Cardiac muscle cell (in vitro differentiated cells and primary cell): ENCODE measurements around the gene TGFA. TPM values are rescaled to one million over a fixed set of nuclear protein-coding genes. Genes with fewer than 3 reads are reported as not detected.

Experiments used
- DNase-seq, 2 donors: peaks; one replicate each; pipeline versions ENCODE4 v3.0.0 to v3.0.0-alpha.2; 2010 to 2017; ENCODE audit warnings: low read depth in 1 of 2, low spot score in 1 of 2
- H3K27ac ChIP-seq: fragments of 200-600 bp; sonication (generic); 2 replicates; pipeline ENCODE4 v1.5.1; 2016
- H3K27me3 ChIP-seq: fragments of 200-600 bp; sonication (generic); 2 replicates; pipeline ENCODE4 v1.6.0; 2016; ENCODE audit warnings: control low read depth
- H3K36me3 ChIP-seq: fragments of 200-600 bp; sonication (generic); 2 replicates; pipeline ENCODE4 v1.5.1; 2016; ENCODE audit warnings: control low read depth
- H3K4me1 ChIP-seq: fragments of 200-600 bp; sonication (generic); 2 replicates; pipeline ENCODE4 v1.8.1; 2017; ENCODE audit warnings: low read depth, mild to moderate bottlenecking, mixed run types
- H3K4me3 ChIP-seq: fragments of 200-600 bp; sonication (generic); 2 replicates; pipeline ENCODE4 v1.5.1; 2016; ENCODE audit warnings: mild to moderate bottlenecking
- H3K9me3 ChIP-seq: fragments of 200-600 bp; sonication (generic); 2 replicates; pipeline ENCODE4 v1.5.1; 2017; ENCODE audit warnings: low read depth, mild to moderate bottlenecking, control low read depth
- CTCF ChIP-seq: IDR thresholded peaks from 2 replicates; pipeline ENCODE4 v1.5.1; 2012; ENCODE audit warnings: low read depth, mild to moderate bottlenecking, low read length
- polyA plus RNA-seq: library from polyadenylated mRNA; unstranded; fragments of >200 nt; fragmentation: Nextera tagmentation; extraction: Ambion mirVana; gene quantifications from 2 replicates; pipeline ENCODE4 v1.2.1, GENCODE V29; 2016
- total RNA-seq: library from RNA; depleted of rRNA; stranded (reverse); fragments of >200 nt; gene quantifications from 2 replicates; pipeline ENCODE4 v1.2.3, GENCODE V29; 2016

The TGFA gene
- total and polyA plus RNA-seq, 2 experiments from 2014 or later: 4.6 TPM; not detected in 1

GRCh38 chr2:70520825-70521224 is 32.8 kb downstream of the TGFA start:
- H3K4me3 ChIP-seq: no peak overlapping the region
- H3K27me3 ChIP-seq: no peaks in the 10 kb centered on the region
- no peak overlapping the region for H3K27ac ChIP-seq
- no peaks in the 10 kb centered on the region for H3K36me3 ChIP-seq
- DNase-seq: no peak
- H3K4me1 ChIP-seq: peaks cover 4% of the 10 kb centered on the region
- no peak for TF ChIP-seq CTCF
- H3K9me3 ChIP-seq: no peaks in the 10 kb centered on the region

- TF ChIP-seq CTCF: no peak
- no peaks in the 10 kb centered on the region for H3K9me3 ChIP-seq
- no peaks in the 10 kb centered on the region for H3K36me3 ChIP-seq
- no peaks in the 10 kb centered on the region for H3K27me3 ChIP-seq
- H3K27ac ChIP-seq: no peak overlapping the region
- no peak for DNase-seq
- peaks cover 4% of the 10 kb centered on the region for H3K4me1 ChIP-seq
- H3K4me3 ChIP-seq: no peak overlapping the region
Measured at GRCh38 chr2:70519453-70519852, 34.2 kb downstream of the TGFA start.

GRCh38 chr2:70518557-70518956 is 35.1 kb downstream of the TGFA start:
- H3K9me3 ChIP-seq: no peaks in the 10 kb centered on the region
- no peak overlapping the region for H3K27ac ChIP-seq
- H3K27me3 ChIP-seq: no peaks in the 10 kb centered on the region
- peaks cover 4% of the 10 kb centered on the region for H3K4me1 ChIP-seq
- TF ChIP-seq CTCF: no peak
- no peaks in the 10 kb centered on the region for H3K36me3 ChIP-seq
- no peak overlapping the region for H3K4me3 ChIP-seq
- no peak for DNase-seq

GRCh38 chr2:70517804-70518203 is 35.8 kb downstream of the TGFA start:
- H3K27me3 ChIP-seq: no peaks in the 10 kb centered on the region
- peaks cover 4% of the 10 kb centered on the region for H3K4me1 ChIP-seq
- H3K36me3 ChIP-seq: no peaks in the 10 kb centered on the region
- no peak for DNase-seq
- H3K9me3 ChIP-seq: no peaks in the 10 kb centered on the region
- no peak for TF ChIP-seq CTCF
- no peak overlapping the region for H3K27ac ChIP-seq
- no peak overlapping the region for H3K4me3 ChIP-seq

GRCh38 chr2:70516596-70516995 is 37.0 kb downstream of the TGFA start:
- no peak overlapping the region for H3K27ac ChIP-seq
- H3K4me3 ChIP-seq: no peak overlapping the region
- H3K36me3 ChIP-seq: no peaks in the 10 kb centered on the region
- no peak for DNase-seq
- TF ChIP-seq CTCF: no peak
- peaks cover 4% of the 10 kb centered on the region for H3K4me1 ChIP-seq
- H3K27me3 ChIP-seq: no peaks in the 10 kb centered on the region
- H3K9me3 ChIP-seq: no peaks in the 10 kb centered on the region

- Histone ChIP-seq H3K27ac (no peak overlapping the region), H3K9me3 (no peaks in the 10 kb centered on the region), H3K4me1 (peaks cover 4% of the 10 kb centered on the region), H3K4me3 (no peak overlapping the region), H3K27me3 (no peaks in the 10 kb centered on the region), H3K36me3 (no peaks in the 10 kb centered on the region)
- no peak for DNase-seq
- no peak for TF ChIP-seq CTCF
Measured at GRCh38 chr2:70515938-70516337, 37.7 kb downstream of the TGFA start.
